Right lobe of liver (tissue), 6 donors: ENCODE data around the gene MEF2A. TPM values are rescaled to one million over a fixed set of nuclear protein-coding genes. Genes with fewer than 3 reads are reported as not detected.

Experiments
- ATAC-seq, 4 donors: fragments of 200-7000 bp; cut with Tn5 transposase; one replicate each; pipeline ENCODE4 v1.9.1; 2020; ENCODE audit warnings: mild to moderate bottlenecking in 4 of 4, moderate library complexity in 4 of 4
- DNase-seq, 3 donors: peaks; one replicate each; pipeline ENCODE4 v3.0.0-alpha.2; 2020
- H3K27ac ChIP-seq, 3 donors: fragments of 200-600 bp; one replicate each; pipeline ENCODE4 v1.8.0; 2022
- H3K27me3 ChIP-seq, 2 donors: fragments of 200-600 bp; one replicate each; pipeline ENCODE4 v1.8.0; 2022
- H3K36me3 ChIP-seq, 4 donors: fragments of 200-600 bp; sonication (generic) in 1 of 4; one replicate each; pipeline versions ENCODE4 v1.5.1 to v1.8.0; 2017 to 2022; ENCODE audit warnings: control low read depth in 1 of 4
- H3K4me1 ChIP-seq, 4 donors: fragments of 200-600 bp; sonication (generic) in 1 of 4; one replicate each; pipeline versions ENCODE4 v1.5.1 to v1.8.0; 2017 to 2022; ENCODE audit warnings: control low read depth in 1 of 4
- H3K4me3 ChIP-seq, 3 donors: fragments of 200-600 bp; one replicate each; pipeline ENCODE4 v1.8.0; 2022
- H3K9me3 ChIP-seq, 4 donors: fragments of 200-600 bp; sonication (generic) in 1 of 4; one replicate each; pipeline versions ENCODE4 v1.5.1 to v1.8.0; 2017 to 2022; ENCODE audit warnings: control low read depth in 1 of 4
- CTCF ChIP-seq, 4 donors: fragments of 200-600 bp in 3 of 4; fragments of 450-650 bp in 1 of 4; IDR thresholded peaks; one replicate each; pipeline versions ENCODE4 v1.5.1 to v1.8.0; 2016 to 2022; ENCODE audit warnings: antibody characterized with exemption in 4 of 4, mild to moderate bottlenecking in 2 of 4
- POLR2A ChIP-seq: fragments of 450-650 bp; IDR thresholded peaks from one replicate; pipeline ENCODE4 v1.6.1; 2017; ENCODE audit warnings: antibody characterized with exemption, mild to moderate bottlenecking
- WGBS: methylation state at CpG from one replicate; pipeline ENCODE4 v1.1.6; 2018; ENCODE audit warnings: low coverage, low lambda C conversion rate; ENCODE audit not compliant: insufficient coverage; ENCODE audit errors: missing lambda C conversion rate; 5-methylcytosine and 5-hydroxymethylcytosine counted together
- intact Hi-C, 2 donors: fragments of 100-400 bp; cut with DNase I; formaldehyde crosslinking; loops; one replicate each; pipeline versions ENCODE4 v1.11.2 to v1.14.1; 2022
- total RNA-seq, 6 experiments: library from RNA; depleted of rRNA in 2 of 6; stranded (reverse); fragments of >200 nt in 2 of 6; fragmentation: NEBNext Ultra II Directional in 3 of 6; extraction: Animal tissue kit (Norgen Biotek cat#: 25700) in 3 of 6; gene quantifications; one replicate each; pipeline versions ENCODE4 v1.1.0 to v1.2.4, GENCODE V29; 2016 to 2023
- donor health status: DM: no; HTN: yes; CAD: no.
- donor health status: DM: no; HTN: no; CAD: no.
- donor health status: DM: no; HTN: no; CAD: no.
- donor health status: DM: no; HTN: yes; CAD: no.
- donor health status: DM: no; HTN: yes; CAD: no.

Gene MEF2A
- total RNA-seq, 6 experiments from 2014 or later, result 20.1 to 35.5 (median 25.4) TPM

DNA sequence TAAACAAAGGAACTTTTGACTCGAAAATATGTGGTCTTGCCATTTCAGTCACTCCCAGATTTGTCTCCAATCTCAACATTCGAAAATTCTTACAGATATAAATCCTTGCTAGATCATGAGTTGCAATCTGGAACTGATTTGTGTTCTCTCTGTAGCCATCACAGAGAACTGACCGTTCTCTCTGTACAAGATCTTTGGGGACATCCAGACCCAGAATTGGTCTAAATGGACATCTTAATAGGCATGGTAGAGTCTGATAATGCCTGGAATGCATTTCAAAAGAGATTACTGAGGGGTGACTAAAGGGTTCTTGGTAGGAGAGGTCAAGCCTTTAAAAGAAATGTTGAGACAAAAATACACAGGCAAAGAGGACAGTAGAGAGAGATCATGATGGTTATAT, 7.2 kb upstream of the MEF2A start:
- no peak for ATAC-seq
- no peak overlapping the region for H3K27ac ChIP-seq

DNA sequence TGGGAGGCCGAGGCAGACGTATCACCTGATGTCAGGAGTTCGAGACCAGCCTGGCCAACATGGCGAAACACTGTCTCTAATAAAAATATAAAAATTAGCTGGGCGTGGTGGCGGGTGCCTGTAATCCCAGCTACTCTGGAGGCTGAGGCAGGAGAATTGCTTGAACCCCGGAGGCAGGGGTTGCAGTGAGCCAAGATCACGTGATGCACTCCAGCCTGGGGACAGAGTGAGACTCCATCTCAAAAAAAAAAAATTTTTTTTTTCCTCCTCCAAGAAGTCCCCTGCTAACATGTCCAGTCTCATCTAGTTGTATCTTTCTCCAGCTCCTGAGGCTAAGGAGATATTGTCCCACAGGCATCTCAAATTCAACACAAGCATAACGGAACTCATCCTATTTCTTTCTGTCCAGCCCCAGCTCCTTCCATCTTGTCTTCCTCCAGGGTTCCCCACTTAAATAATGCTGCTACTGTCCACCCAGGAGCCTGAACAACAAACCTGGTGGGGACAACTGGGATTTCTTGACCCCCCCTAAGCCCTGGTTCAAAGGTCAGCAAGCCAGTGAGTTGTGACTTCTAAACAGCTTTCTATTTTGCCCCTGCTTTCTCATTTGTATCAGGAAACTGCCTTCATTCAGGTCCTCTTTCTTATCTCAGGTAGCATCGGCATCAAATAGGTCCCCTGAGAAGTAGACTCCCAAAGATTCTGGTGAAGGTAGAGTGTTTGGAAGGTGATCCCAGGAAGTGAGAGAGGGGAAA, 4.1 kb upstream of the MEF2A start:
- WGBS, result 95% methylated on average over 9 of the region's 10 CpGs
- DNase-seq (no peak), ATAC-seq (no peak)
- H3K4me1 ChIP-seq, result peaks cover 0 to 11% (median 4%) of the 10 kb centered on the region in 4 donors
- H3K9me3 ChIP-seq, result no peaks in the 10 kb centered on the region
- intact Hi-C loops, result no loop called here
- TF ChIP-seq POLR2A, result no peak
- TF ChIP-seq CTCF (IDR thresholded peaks at IDR 0.05), result no peak
- H3K27me3 ChIP-seq, result no peaks in the 10 kb centered on the region
- no peaks in the 10 kb centered on the region for H3K36me3 ChIP-seq
- no peak overlapping the region for H3K27ac ChIP-seq
- no peak overlapping the region for H3K4me3 ChIP-seq

More for the DNA sequence above, 7.2 kb upstream of the MEF2A start:
- Histone ChIP-seq H3K27me3 (no peaks in the 10 kb centered on the region), H3K36me3 (no peaks in the 10 kb centered on the region), H3K9me3 (no peaks in the 10 kb centered on the region), H3K4me1 (no peaks in the 10 kb centered on the region), H3K4me3 (no peak overlapping the region)
- no peak for DNase-seq
- intact Hi-C loops, result no loop called here
- 66% methylated on average over 3 of the region's 3 CpGs for WGBS
- TF ChIP-seq CTCF (IDR thresholded peaks at IDR 0.05) (no peak), POLR2A (no peak)

DNA sequence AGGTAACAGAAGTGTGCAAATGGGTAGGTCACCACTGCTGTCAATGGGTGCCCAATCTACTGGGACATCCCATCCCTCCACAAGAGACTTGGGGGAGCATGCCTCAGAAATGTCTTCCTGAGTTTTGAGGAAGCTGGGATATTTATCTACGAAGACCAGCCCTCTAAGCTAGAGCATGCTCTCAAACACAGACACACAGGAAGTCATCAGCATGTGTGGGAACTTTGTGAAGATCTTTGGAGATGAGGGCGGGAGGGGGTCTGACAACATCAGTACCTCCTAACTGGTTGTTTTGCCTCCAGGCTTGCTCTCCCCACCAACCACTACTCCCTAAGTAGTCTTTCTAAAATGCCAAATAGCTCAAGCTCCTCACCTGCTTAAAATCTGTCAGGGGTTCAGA, 3.5 kb upstream of the MEF2A start:
- DNase-seq, result no peak
- Histone ChIP-seq H3K27me3 (no peaks in the 10 kb centered on the region), H3K4me3 (no peak overlapping the region), H3K4me1 (peaks cover 0 to 11% (median 4%) of the 10 kb centered on the region in 4 donors), H3K27ac (no peak overlapping the region), H3K36me3 (no peaks in the 10 kb centered on the region), H3K9me3 (no peaks in the 10 kb centered on the region)
- WGBS, result 63% methylated on average over 1 of the region's 2 CpGs
- intact Hi-C loops, result no loop called here
- ATAC-seq, result no peak
- no peak for TF ChIP-seq CTCF (IDR thresholded peaks at IDR 0.05)
- TF ChIP-seq POLR2A, result no peak

- DNase-seq, result no peak
- H3K27ac ChIP-seq, result peak overlapping the region; percentile 86 to 94 (median 88)
- no peaks in the 10 kb centered on the region for H3K27me3 ChIP-seq
- 32% methylated on average over 11 of the region's 11 CpGs for WGBS
- no peaks in the 10 kb centered on the region for H3K36me3 ChIP-seq
- H3K4me3 ChIP-seq, result peak overlapping the region; percentile 33 to 76 (median 44)
- ATAC-seq, result peak in 3 of 4 donors; percentile 2 to 3 (median 2)
- H3K9me3 ChIP-seq, result no peaks in the 10 kb centered on the region
- TF ChIP-seq CTCF (IDR thresholded peaks at IDR 0.05), result no peak
- TF ChIP-seq POLR2A, result no peak
- intact Hi-C loops, result no loop called here
- H3K4me1 ChIP-seq, result peaks cover 0 to 25% (median 10%) of the 10 kb centered on the region in 4 donors
Observed at GRCh38 chr15:99564221-99565048, 1.3 kb upstream of the MEF2A start.
